DMS53 (cell line): Measurements from ENCODE around the gene NT5C1A.

ENCODE experiments used
- DNase-seq: peaks from one replicate; lab custom pipeline; 2025; lab: John Stamatoyannopoulos, UW

The NT5C1A gene

DNA sequence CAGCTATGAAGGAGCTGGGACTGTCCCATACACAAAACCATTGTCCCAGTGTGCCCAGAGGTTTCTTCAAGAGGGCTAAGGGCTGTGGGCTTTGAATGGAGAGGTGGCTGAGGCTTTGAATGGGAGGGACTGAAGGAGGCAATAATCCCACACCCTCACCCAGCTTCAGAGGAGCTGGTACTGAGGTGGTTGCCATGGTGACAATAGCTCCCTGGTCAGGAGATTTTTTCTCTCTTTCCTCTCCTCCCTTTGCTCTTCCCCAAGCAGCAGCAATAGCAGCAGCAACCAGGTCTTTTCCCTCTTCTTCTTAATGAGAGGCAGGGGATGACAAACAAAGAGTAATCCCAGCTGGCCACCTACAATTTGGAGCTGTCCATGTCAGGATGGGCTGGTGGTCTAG lies 17.7 kb upstream of the NT5C1A start:
- DNase-seq, result peak; percentile 34

DNA sequence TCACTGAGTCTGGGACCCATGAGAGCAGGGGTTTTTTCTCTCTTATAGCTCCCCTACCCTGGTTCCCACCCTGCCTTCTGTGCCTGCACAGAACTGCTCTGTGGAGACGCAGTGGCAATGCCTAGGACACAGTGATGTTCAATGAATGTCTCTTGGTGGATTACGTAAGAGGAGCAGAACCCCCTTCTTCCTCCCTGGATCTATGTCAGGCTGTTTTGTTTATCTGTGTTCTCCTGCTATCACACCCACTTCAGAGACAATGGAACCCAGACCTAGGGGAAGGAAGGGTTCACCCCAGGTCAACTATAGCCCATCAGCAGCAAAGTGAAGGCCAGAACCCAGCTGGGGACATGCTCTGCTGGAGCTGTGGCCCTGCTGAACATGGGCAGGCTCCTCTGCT lies 17.3 kb upstream of the NT5C1A start:
- DNase-seq, result no peak

DNA sequence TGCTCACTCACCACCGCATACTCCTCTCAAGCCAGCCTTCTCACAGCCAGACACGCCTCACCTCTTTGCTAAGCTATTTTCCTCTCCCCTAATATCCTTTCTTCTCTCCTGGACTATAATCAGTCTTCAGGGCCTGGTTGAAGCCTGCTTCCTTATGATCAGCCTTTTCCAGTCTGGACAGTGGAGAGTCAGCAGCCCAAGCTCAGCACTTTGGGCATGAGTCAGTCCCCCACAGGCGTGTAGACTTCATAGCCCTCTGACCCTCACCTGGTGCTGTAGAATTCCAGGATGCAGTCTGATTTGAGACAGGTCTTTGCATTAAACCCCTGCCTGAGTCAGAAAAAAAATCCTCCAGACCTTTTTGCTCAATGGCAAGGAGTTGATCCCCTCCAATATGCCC lies 16.8 kb upstream of the NT5C1A start:
- DNase-seq, result no peak

DNA sequence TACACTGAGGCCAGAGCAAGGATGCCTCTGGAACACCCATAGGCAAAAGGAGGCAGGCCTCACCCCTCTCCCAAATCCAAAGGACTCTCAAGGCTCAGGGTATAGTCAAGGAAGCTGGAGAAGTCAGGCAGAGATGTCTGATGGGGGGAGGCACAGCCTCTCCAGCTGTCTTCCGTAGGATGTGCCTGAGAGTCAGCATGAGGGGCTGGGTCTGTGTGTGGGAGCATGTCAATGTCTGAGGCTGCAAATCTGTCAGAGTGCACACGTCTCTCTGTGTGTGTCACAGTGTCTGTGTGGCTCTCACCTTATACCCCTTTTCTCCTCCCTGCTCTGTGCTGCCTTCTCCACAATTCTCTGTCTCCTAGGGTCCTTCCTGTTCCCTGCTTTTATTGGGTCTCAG lies 15.3 kb upstream of the NT5C1A start:
- DNase-seq, result no peak

DNA sequence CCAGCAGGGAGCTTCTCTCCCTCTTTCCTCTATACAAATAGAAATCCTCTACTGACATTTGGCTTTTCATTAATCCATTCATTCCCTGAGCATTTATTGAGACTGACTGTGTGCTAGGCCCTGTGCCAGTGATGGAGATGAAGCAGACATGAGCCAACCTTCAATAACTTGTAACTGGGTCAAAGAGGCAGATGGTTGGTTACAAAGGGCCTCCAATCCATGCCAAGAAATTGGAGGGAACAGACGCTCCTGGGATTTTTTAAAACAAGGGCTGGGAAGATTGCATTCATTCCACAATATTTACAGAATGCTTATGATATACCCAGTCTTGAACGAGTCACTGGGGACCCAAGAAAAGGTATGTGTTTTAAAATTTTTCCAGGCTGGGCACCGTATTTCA lies 13.2 kb upstream of the NT5C1A start:
- no peak for DNase-seq

DNA sequence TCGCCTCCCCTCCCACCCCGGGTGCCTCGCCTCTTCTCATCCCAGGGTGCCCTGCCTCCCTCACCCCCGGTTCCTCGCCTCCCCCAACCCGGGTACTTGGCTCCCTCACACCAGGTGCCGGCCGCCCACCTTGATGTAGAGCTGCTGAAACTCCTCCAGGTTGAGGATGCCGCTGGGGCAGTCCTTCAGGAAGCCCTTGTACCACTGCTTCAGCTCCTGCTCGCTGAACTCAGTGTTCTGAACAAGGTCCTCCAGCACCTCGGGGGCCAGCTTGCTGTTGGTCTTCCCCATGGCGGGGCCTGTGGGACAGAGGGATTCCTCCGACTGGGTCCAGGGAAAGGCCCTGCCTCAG lies 12.4 kb upstream of the NT5C1A start:
- DNase-seq, result no peak

DNA sequence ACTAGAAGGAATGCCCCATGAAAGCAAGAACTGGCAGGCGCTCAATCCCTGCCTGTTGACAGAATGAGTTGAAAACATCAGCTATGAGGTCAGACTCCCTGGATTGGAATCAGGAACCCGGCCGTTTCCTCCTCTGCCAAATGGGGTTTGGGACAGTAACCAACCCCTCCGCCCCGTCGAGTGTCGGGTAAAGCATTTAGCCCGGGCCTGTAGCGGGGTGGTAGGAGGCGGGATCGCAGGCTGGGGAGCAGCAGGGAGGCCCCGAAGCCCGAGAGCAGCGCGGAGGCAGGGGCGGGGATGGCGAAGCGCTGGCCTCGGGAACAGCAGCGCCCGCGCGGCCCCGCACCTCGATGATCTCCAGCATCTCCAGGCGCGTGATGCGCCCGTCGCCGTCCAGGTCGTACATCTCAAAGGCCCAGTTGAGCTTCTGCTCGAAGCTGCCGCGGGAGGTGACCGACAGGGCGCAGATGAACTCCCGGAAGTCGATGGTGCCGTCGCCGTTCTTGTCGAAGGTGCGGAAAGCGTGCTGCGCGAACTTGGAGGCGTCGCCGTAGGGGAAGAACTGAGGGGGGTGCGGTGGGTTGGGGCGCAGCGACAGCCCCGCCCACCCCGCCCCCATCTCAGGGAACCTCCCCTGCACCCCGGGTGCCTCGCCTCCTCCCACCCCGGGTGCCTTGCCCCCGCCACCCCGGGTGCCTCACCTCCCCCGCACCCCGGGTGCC lies 11.8 kb upstream of the NT5C1A start:
- DNase-seq, result no peak

DNA sequence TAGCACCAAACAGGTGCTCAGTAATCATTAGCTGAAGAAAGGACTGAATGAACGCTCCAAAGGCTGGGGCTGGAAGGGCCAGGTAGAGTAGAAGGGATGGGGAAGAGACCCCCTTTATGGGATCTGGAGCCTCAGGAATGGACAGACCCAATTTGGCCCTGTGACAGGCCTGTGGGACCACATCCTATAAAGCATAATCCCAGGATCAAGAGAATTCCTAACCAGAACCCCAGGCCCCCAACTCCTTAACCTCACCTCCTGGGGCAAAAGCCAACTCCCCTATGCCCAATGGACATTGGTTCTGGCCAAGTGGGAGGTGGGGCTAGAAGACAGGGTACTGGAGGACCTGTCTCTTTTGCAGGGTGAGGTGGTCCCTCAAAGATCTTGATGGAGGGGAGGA lies 10.1 kb upstream of the NT5C1A start:
- no peak for DNase-seq

DNA sequence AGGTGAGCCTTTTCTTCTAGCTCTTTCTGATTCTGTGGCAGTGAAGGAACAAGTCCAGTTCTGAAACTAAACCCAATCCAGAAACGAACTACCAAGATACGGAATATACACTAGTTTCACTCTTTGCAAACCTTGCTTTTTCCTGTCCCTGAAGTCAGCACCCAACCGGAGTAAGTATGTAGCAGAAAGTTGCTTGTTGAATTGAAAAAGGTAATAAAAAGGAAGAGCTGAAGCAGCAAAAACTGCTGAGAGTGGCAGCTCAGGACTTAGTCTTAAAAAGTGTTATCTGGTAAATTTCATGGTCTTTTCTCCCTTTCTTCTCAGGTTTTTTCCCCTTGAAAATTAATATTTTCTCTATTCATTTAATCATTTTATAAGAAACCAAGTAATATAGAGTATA lies 9.4 kb upstream of the NT5C1A start:
- no peak for DNase-seq

DNA sequence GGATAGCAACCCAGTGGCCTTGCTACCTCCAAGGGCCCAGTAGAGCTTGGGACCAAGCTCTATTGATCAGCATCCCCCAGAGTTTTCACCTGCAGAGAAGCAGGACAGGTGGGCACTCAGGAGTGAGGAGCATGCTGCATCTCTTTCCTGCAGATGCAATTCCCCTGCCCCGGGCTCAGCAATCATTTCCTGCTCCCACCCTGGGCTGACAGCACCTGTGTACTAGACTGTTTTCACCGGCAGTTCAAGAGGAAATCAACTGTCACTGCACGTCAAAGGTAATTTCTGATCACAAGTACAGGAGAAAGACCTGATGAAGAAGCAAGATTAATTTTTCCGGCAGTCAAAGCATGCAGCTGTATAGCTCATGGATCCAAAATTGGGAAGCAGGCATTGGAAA lies 8.8 kb upstream of the NT5C1A start:
- no peak for DNase-seq

DNA sequence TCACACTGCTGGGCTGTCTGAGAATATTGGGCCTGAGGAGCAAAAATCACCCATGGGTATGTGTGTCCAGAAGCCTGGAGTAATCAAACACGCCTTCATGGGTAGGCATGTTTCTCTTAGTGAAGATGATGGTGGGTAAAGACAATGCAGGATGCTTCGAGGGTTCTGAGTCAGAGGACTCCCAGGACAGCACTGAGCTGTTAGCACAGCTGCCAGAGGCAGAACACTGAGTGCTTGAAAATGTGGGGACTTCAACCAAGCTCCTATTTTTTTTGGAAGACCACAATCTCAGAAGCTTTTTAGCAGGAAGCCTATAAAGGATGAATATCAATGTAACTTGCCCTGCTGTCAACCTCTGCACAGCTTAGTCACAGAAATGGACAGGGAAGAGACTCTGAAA lies 7.9 kb upstream of the NT5C1A start:
- peak; percentile 26 for DNase-seq

DNA sequence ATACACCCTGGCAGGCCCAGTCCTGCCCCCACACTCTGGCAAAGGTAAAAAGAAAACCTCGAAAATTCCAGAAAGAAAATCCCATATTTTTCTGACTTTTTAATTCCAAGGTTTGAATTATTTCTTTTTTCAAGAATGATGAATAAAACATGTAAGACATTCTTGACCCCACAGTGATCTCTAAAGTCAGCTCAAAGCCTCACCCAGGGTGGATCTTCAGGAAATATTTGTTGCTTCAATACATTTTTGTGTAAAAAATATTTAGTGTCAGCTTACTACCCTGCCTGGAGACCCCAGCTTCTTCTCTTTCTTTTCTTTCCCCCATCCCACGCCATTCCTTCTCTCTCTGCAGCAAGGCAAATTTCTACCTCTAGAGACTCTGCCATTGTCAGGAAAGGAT lies 7.0 kb upstream of the NT5C1A start:
- DNase-seq, result no peak

DNA sequence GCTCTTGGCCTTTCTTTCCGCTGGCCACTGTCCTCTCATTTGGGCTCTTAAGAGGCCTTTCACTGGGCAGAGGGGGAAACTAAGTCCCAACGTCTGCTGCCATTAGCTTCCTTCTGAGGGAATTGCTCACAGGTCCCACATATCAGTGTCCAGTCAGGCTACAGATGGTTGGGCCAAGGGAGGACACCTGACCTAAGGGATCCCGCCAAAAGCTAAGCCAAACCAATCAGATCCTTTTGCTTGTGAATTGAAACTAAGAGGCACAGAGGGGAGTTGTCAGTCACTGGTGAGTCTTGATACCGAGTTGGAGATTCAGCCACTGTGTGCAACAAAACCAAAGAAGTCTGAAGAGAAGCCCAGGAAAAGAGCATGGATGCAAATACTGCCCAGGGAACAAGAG lies 5.7 kb upstream of the NT5C1A start:
- DNase-seq, result no peak

DNA sequence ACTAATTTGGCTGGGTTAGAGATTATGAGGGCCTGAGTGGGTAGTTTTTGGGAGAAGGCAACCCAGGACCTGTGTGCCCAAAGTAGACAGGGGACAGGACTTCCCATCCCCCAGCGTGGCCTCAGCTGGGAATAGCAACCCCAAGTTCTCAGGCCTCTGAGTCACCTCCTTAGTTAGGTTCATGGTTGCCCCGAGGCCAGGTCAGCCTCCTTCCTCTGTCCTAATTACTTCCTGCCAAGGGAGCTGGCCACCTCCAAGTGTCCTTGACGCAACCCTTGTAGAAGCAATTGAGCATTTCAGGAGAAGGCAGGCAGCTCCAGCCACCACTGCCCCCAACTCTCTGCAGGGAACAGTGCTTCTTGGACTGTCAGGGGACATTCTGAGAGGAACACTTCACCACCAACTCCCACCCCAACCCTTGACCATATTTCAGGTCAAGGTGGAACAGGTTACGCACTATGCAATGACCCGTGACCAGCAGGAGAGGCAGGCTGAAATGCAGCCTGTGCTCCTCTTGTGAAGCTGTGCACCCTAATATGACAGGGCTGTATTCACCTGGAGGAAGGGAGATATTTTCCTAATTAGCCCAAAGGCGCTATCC lies 5.1 kb upstream of the NT5C1A start:
- DNase-seq, result no peak

DNA sequence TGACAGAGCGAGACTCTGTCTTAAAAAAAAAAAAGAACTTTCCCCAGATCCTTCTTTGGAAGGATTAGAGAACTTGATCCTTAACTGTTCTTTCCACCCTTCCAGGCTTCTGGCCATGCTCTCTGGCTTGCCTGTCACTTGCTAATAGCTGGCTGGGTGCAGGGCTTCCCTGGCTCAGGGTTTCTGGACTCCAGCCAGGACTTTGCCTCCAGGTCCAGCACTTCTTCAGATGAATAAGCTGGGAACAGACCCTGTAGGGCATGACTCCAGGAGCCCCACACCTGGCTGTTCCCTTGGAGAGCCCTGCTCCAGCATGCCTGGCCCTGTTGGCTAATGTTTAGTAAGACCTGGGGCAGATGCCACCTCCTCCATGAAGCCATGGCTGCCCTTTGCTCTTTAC lies 3.3 kb upstream of the NT5C1A start:
- peak; percentile 17 for DNase-seq

DNA sequence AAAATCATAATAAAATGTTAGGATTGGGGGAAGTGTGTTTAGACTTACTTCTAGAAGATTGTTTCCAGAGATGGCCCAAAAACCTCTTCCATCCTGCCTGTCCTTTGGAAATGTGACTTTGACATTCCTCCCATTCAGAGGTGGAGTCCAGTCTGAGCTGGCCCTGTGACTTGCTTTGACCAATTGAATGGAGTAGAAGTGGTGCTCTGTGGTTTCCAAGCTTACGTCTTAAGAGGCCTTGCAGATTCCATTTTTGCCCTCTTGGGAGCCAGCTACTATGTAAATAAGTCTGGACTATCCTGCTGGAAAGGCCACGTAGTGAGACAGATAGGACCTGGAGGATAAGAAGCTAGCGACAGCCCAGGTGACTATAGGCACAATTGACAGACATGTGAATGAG lies 1.3 kb upstream of the NT5C1A start:
- DNase-seq, result no peak

DNA sequence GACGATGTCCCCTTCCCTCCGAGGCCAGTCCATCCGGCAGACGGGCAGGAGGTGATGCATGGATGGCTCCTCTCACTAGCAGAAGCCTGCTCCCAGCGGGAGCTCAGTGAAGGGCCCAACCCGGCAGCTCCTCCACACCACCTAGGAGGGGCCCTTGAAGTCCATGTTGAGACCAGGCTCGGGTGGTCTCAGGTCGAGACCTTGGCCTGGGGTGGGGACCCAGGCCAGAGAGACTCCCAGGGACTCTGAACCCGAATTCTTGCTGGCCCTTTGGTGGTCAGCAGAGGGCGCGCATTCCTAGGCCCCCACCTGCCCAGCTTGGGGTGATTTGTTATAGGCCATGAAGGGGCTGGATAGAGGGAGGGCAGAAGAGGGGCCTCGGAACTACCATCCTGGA lies 642 bp upstream of the NT5C1A start:
- no peak for DNase-seq

DNA sequence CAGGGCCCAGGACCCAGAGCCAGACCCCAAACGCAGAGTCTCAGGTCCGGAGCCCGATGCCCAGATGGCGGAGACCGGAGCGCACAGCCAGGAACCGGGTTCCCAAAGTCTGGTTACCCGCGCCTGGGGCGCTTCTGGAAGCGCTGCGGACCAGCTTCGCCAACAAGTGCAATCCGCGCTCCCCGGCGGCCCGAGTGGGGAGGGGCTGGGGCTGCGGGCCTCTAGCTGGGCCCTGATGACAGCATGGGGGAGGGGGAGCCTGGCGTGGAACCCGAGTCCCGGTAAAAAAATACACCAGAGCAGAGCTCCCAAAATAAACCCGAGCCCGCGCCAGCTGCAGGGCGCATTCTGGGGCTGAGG lies 494 bp downstream of the NT5C1A start:
- peak; percentile 43 for DNase-seq

DNA sequence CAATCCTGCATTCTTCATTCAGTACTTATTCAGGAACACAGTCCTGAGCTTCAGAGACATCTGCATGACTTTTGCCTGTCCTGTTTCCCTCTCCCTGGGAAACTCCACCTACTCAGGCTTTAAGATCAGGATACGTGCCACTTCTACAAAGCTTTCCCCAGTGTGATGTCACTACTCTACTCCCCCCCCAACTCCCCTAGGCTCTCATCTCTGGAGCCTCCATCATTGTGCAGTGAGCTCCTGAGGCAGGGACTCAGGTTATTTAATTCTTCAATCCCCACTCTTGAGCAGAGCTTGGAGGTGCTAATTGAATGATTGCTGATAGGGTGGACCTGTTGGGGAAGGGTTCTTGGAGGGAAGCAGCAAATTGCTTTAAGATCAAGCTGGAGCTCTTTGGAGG lies 1.2 kb downstream of the NT5C1A start:
- DNase-seq, result no peak

DNA sequence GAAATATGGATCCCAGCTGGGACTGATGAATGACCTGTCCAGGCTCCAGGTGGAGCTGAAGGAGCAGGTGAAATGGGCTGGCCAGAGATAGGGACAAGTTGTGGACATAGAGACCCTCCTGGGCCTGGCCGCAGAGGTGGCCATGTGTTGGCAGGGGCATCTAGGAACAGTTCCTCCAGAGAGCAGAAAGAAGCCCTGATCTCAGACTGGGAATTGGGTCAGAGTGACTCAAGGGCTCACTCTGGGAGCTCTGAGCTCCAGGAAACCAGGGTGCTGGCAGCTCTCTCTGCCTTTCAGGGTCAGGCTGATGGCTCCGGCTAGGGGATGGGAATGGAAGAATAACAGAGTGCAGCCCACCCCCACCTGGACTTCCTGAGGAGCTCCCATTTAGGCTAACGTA lies 3.0 kb downstream of the NT5C1A start:
- DNase-seq, result no peak

DNA sequence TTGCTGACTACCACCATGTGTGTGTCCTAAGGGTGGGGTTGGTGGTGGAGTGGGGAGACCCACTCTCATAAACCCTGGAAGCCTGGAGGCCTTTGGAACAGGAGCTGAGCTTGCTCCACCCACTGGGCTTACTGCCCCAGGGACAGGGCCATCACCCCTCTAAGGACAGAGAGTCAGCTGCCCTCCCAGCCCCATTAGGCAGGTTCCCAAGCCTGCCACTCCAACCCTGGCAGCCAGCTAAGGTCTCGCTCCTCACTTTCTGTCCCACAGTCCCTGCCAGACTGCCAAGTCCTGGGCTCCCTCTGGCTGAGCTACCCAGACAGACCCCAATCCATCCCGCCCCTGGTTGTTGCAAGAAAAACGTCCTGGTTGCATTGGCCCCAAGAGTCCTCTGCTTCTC lies 3.8 kb downstream of the NT5C1A start:
- DNase-seq, result no peak

DNA sequence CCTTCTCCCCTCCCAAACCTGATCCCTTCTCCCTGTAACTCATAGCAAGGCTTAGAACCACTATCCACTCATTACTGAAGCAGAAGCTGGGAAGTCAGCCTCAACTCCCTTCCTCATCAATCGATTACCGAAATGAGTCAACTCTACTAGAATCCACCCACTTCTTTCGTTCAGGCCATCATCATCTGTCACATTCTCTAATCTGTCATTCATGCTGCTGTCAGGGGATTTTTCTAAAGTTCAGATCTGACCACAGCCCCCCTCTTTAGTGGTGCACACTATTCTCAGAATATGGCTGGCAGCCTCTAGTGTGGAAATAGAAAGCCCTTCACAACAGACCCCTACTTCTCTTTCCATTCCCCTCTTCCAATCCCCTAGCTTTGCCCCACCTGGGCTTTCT lies 5.1 kb downstream of the NT5C1A start:
- DNase-seq, result no peak

DNA sequence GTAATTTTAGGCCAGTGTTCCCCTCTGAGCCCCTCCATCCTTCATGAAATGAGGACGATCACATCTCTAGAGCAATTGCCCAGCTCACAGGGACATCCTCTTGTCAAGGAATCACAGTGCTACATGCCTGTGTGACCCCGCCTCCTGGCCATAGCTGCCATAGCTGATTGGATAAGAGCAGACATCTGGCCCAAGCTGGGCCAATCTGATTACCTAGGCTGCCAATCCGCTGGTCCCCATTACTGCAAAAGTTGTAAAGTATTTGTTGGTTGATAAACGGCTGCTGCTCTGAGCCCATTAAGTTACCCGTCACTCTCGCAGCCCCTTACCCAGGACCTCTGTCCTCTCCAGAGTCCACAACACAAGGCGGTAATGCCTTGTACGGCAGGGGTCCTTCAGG lies 8.3 kb downstream of the NT5C1A start:
- DNase-seq, result peak; percentile 20

DNA sequence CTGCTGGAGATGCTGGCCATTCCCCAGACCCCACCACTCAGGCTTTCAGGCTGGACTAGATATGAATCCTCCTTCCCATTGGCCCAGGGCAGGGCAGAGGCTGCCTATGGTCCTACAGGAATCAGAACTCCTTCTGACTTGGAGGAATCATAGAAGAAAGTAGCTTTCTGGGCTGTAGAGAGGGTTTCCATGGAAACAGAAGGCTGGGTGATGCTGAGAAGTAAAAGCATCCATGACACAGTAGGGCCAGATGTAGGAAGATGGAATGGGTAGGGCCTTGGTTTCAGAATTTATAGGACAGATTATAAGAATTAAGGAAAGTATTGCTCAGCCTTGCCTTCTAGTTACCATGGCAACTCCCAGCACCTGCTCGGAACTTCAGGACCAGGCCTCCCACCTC lies 9.0 kb downstream of the NT5C1A start:
- DNase-seq, result no peak

DNA sequence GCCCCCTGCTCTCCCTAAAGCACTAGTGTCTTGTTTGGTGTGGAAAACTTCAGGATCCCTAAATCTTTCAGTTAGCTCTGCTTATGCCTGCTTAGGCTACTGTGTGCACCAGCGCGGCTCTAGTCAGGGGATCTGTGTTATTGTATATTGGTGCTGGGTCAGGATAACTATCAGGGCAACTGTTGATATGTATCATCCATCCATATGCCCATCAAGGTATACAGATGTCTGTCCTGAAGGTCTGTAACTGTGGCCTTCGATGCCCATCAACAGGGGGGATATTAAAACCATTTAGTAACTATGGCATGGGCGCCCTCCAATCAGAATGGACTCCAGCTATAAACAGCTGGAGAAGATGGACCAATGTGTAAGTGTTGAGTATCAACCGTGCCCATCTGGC lies 12.4 kb downstream of the NT5C1A start:
- no peak for DNase-seq
